Large intestine (tissue), 3 donors: Measurements from ENCODE around the gene BIVM. TPM values are rescaled to one million over a fixed set of nuclear protein-coding genes. Genes with fewer than 3 reads are reported as not detected.

Experiments
- DNase-seq, 2 donors: peaks; one replicate each; pipeline versions ENCODE4 v3.0.0 to v3.0.0-alpha.2; 2013
- H3K27ac ChIP-seq: one replicate; pipeline ENCODE4 v1.5.1; 2013; ENCODE audit warnings: low read length
- H3K27me3 ChIP-seq: 2 replicates; pipeline ENCODE4 v1.6.1; 2013; ENCODE audit warnings: low read length; ENCODE audit not compliant: control insufficient read depth, insufficient read depth
- H3K36me3 ChIP-seq: 2 replicates; pipeline ENCODE4 v1.6.1; 2013; ENCODE audit warnings: low read length; ENCODE audit not compliant: control insufficient read depth, insufficient read depth
- H3K4me1 ChIP-seq: one replicate; pipeline ENCODE4 v1.6.1; 2013; ENCODE audit warnings: low read length; ENCODE audit not compliant: control insufficient read depth, insufficient read depth
- H3K4me3 ChIP-seq: one replicate; pipeline ENCODE4 v1.5.1; 2013; ENCODE audit warnings: low read length
- H3K9me3 ChIP-seq: one replicate; pipeline ENCODE4 v1.6.1; 2013; ENCODE audit warnings: mild to moderate bottlenecking, low read depth, low read length, moderate library complexity; ENCODE audit not compliant: control insufficient read depth
- WGBS: methylation state at CpG from one replicate; pipeline ENCODE4 v1.1.5; 2013; ENCODE audit warnings: low lambda C conversion rate; ENCODE audit not compliant: insufficient coverage; 5-methylcytosine and 5-hydroxymethylcytosine counted together
- polyA plus RNA-seq: library from polyadenylated mRNA; unstranded; fragments of 120-200 nt; gene quantifications from one replicate; pipeline ENCODE4 v1.2.1, GENCODE V29; 2013

BIVM gene
- polyA plus RNA-seq, 1 donor: 35.6 TPM

GRCh38 chr13:102862624-102863210 is 63.8 kb downstream of the BIVM start:
- Histone ChIP-seq H3K27me3 (no peaks in the 10 kb centered on the region), H3K4me1 (no peaks in the 10 kb centered on the region), H3K36me3 (peaks cover 89% of the 10 kb centered on the region), H3K9me3 (no peaks in the 10 kb centered on the region), H3K27ac (no peak overlapping the region), H3K4me3 (no peak overlapping the region)
- WGBS: no CpG with 5 or more reads among the region's 13 CpGs
- no peak for DNase-seq

DNA sequence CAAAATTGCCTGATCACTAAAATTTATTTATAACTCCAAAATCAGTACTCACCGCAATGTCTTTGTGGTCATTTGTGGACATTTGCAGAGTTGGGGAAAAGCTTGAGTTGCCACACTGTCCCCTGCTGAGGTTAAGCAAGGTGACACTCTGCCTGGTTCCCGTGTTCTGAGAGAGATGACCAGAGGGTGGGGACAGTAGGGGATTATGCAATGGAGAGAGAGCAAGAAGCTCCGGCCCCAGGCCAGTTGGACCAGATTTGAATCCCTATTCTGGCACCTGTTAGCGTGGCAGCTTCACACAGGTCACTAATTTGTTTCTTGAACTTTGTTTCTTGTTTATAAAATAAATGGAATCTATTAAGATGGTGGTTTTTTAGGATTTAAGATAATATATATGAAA is 64.7 kb downstream of the BIVM start:
- Histone ChIP-seq H3K9me3 (no peaks in the 10 kb centered on the region), H3K27me3 (no peaks in the 10 kb centered on the region), H3K27ac (no peak overlapping the region), H3K36me3 (peaks cover 87% of the 10 kb centered on the region), H3K4me1 (no peaks in the 10 kb centered on the region), H3K4me3 (no peak overlapping the region)
- DNase-seq: no peak
- 100% methylated on average over 1 of the region's 4 CpGs for WGBS

- WGBS: no CpG with 5 or more reads among the region's 5 CpGs
- no peak for DNase-seq
- H3K27me3 ChIP-seq: no peaks in the 10 kb centered on the region
- no peak overlapping the region for H3K27ac ChIP-seq
- peaks cover 9% of the 10 kb centered on the region for H3K4me1 ChIP-seq
- peaks cover 77% of the 10 kb centered on the region for H3K36me3 ChIP-seq
- no peaks in the 10 kb centered on the region for H3K9me3 ChIP-seq
- no peak overlapping the region for H3K4me3 ChIP-seq
Measured at GRCh38 chr13:102868366-102868936, 69.5 kb downstream of the BIVM start.

GRCh38 chr13:102869948-102870676 is 71.2 kb downstream of the BIVM start:
- Histone ChIP-seq H3K27ac (no peak overlapping the region), H3K27me3 (no peaks in the 10 kb centered on the region), H3K4me3 (no peak overlapping the region), H3K36me3 (peaks cover 69% of the 10 kb centered on the region), H3K9me3 (no peaks in the 10 kb centered on the region), H3K4me1 (peaks cover 9% of the 10 kb centered on the region)
- DNase-seq: peak in 1 of 2 donors; percentile 8
- 32% methylated on average over 3 of the region's 5 CpGs for WGBS

GRCh38 chr13:102870677-102871415 is 71.9 kb downstream of the BIVM start:
- H3K4me1 ChIP-seq: peaks cover 9% of the 10 kb centered on the region
- H3K27ac ChIP-seq: no peak overlapping the region
- H3K36me3 ChIP-seq: peaks cover 69% of the 10 kb centered on the region
- no peak overlapping the region for H3K4me3 ChIP-seq
- peak; percentile 55 to 58 for DNase-seq
- WGBS: 100% methylated on average over 3 of the region's 22 CpGs
- H3K9me3 ChIP-seq: no peaks in the 10 kb centered on the region
- no peaks in the 10 kb centered on the region for H3K27me3 ChIP-seq

DNA sequence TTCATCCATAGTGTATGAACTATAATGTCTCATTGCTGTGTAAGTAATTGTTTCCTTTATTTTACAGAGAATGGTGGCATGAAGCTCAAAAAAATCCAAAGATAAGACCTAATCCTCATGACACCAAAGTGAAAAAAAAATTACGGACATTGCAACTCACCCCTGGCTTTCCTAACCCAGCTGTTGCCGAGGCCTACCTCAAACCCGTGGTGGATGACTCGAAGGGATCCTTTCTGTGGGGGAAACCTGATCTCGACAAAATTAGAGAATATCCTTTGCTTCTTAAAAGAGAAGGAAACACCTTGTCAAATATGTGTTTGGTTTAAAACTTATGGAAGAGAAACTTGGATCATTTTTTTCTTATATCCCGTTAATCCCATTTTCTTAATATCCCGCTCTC is 73.2 kb downstream of the BIVM start:
- Histone ChIP-seq H3K9me3 (no peaks in the 10 kb centered on the region), H3K4me1 (peaks cover 11% of the 10 kb centered on the region), H3K36me3 (peaks cover 64% of the 10 kb centered on the region), H3K27ac (no peak overlapping the region), H3K4me3 (no peak overlapping the region), H3K27me3 (no peaks in the 10 kb centered on the region)
- DNase-seq: no peak
- WGBS: 100% methylated on average over 1 of the region's 7 CpGs

DNA sequence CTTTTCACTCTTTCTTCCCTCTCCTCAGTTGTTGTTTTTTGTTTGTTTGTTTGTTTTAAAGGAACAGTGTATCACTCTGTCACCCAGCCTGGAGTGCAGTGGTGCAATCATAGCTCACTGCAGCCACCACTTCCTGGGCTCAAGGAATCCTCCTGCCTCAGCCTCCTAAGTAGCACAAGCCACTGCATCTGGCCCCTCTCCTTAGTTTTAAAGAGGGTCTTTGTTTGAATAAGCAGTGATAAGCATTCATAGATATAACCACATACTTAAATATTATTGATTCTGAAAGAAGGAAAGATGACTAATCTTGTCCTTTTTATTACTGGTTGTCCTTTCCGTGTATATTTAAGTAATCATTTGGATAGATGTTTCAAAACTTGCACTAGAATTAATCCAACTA is 73.6 kb downstream of the BIVM start:
- no peak for DNase-seq
- Histone ChIP-seq H3K36me3 (peaks cover 62% of the 10 kb centered on the region), H3K4me1 (peaks cover 14% of the 10 kb centered on the region), H3K27ac (no peak overlapping the region), H3K9me3 (no peaks in the 10 kb centered on the region), H3K27me3 (no peaks in the 10 kb centered on the region), H3K4me3 (no peak overlapping the region)
- WGBS: 50% methylated on average over 1 of the region's 1 CpG

DNA sequence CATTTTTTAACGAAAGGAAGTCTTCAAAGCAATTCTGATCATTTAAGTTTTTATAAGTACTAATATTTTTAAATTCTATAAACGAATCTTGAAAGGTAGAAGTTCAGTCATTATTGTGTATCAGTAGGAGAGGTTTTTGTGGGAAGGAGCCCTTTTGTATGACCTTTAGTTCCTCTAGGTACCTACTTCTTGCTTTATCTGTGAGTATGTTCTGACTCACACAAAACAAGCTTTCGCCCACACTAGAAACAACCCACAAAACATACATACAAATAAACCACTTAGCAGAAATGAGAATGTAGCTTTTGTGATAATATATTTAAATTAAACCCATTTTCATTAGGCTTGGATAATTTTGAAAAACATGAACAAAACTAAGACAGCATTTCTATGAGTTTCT is 74.7 kb downstream of the BIVM start:
- peaks cover 14% of the 10 kb centered on the region for H3K4me1 ChIP-seq
- no peak overlapping the region for H3K27ac ChIP-seq
- no peaks in the 10 kb centered on the region for H3K27me3 ChIP-seq
- peak in 1 of 2 donors; percentile 12 for DNase-seq
- H3K9me3 ChIP-seq: no peaks in the 10 kb centered on the region
- H3K4me3 ChIP-seq: no peak overlapping the region
- 60% methylated on average over 1 of the region's 3 CpGs for WGBS
- H3K36me3 ChIP-seq: peaks cover 53% of the 10 kb centered on the region

- peaks cover 44% of the 10 kb centered on the region for H3K36me3 ChIP-seq
- no peak for DNase-seq
- no peaks in the 10 kb centered on the region for H3K27me3 ChIP-seq
- H3K4me3 ChIP-seq: no peak overlapping the region
- H3K27ac ChIP-seq: no peak overlapping the region
- peaks cover 14% of the 10 kb centered on the region for H3K4me1 ChIP-seq
- no peaks in the 10 kb centered on the region for H3K9me3 ChIP-seq
- 83% methylated on average over 2 of the region's 4 CpGs for WGBS
Measured at GRCh38 chr13:102875256-102875655, 76.3 kb downstream of the BIVM start.

GRCh38 chr13:102877303-102877702 is 78.4 kb downstream of the BIVM start:
- Histone ChIP-seq H3K4me1 (peaks cover 8% of the 10 kb centered on the region), H3K27ac (no peak overlapping the region), H3K27me3 (no peaks in the 10 kb centered on the region), H3K4me3 (no peak overlapping the region), H3K36me3 (peaks cover 32% of the 10 kb centered on the region), H3K9me3 (no peaks in the 10 kb centered on the region)
- WGBS: no CpG with 5 or more reads among the region's 1 CpG
- DNase-seq: peak; percentile 43 to 73
